ENCODE measurements around the gene PEX1.
"Not testable (repeated sequence)": the region's sequence is repeated elsewhere in the genome, so short reads cannot be mapped to it uniquely, and the experiment has no call there.

Gene PEX1

GRCh38 chr7:92478711-92479110 lies 49.6 kb downstream of the PEX1 start:
- no peaks in the 10 kb centered on the region for H3K9me3 ChIP-seq (ENCODE audit: insufficient read depth, low read depth, low read length)
- no peaks in the 10 kb centered on the region for H3F3A ChIP-seq (ENCODE audit: low read depth)
- H3K4me3 ChIP-seq (ENCODE audit: low read length, poor library complexity, severe bottlenecking), result no peak overlapping the region
- H3K9ac ChIP-seq (ENCODE audit: low read depth, low read length, poor library complexity, severe bottlenecking), result no peak overlapping the region
- H3K27me3 ChIP-seq (ENCODE audit: insufficient read depth, low read length, poor library complexity, severe bottlenecking), result no peaks in the 10 kb centered on the region
- H2AFZ ChIP-seq (ENCODE audit: low read length), result no peak overlapping the region
- H3K4me1 ChIP-seq (ENCODE audit: insufficient read depth, low read length, poor library complexity, severe bottlenecking), result no peaks in the 10 kb centered on the region
- no peaks in the 10 kb centered on the region for H3K79me2 ChIP-seq (ENCODE audit: insufficient read depth, low read length)
- H3K36me3 ChIP-seq (ENCODE audit: insufficient read depth, low read length), result no peaks in the 10 kb centered on the region
- no peak overlapping the region for H3K4me2 ChIP-seq (ENCODE audit: low read depth, low read length, poor library complexity, severe bottlenecking)
- H3K9me2 ChIP-seq (replicated peaks; ENCODE audit: low read depth, low read length), result no peaks in the 10 kb centered on the region
- no peak for TF ChIP-seq CTCF (conservative IDR thresholded peaks at IDR 0.05; ENCODE audit: low read length)
- TF ChIP-seq EZH2phosphoT487 (IDR thresholded peaks at IDR 0.05; ENCODE audit: borderline replicate concordance), result no peak
- no peaks in the 10 kb centered on the region for H4K20me1 ChIP-seq (ENCODE audit: insufficient read depth, low read length, poor library complexity, severe bottlenecking)

- no peak for TF ChIP-seq CTCF (conservative IDR thresholded peaks at IDR 0.05; ENCODE audit: low read length)
- no peak for TF ChIP-seq EZH2phosphoT487 (IDR thresholded peaks at IDR 0.05; ENCODE audit: borderline replicate concordance)
Observed at GRCh38 chr7:92478095-92478494, 50.2 kb downstream of the PEX1 start.

GRCh38 chr7:92477681-92478080 lies 50.6 kb downstream of the PEX1 start, which contains the start of gene ERVW-1:
Gene ERVW-1 (minus strand): TSS chr7:92477946. CDS start chr7:92470381, 7,565 bp downstream.
- not testable (repeated sequence) for H3K9me2 ChIP-seq (replicated peaks; ENCODE audit: low read depth, low read length); H3K36me3 ChIP-seq (ENCODE audit: insufficient read depth, low read length); H3K79me2 ChIP-seq (ENCODE audit: insufficient read depth, low read length); H3K4me3 ChIP-seq (ENCODE audit: low read length, poor library complexity, severe bottlenecking); H3F3A ChIP-seq (ENCODE audit: low read depth); H3K4me2 ChIP-seq (ENCODE audit: low read depth, low read length, poor library complexity, severe bottlenecking); H3K27me3 ChIP-seq (ENCODE audit: insufficient read depth, low read length, poor library complexity, severe bottlenecking); H3K9me3 ChIP-seq (ENCODE audit: insufficient read depth, low read depth, low read length); H3K4me1 ChIP-seq (ENCODE audit: insufficient read depth, low read length, poor library complexity, severe bottlenecking); H4K20me1 ChIP-seq (ENCODE audit: insufficient read depth, low read length, poor library complexity, severe bottlenecking); H2AFZ ChIP-seq (ENCODE audit: low read length); H3K9ac ChIP-seq (ENCODE audit: low read depth, low read length, poor library complexity, severe bottlenecking)

More at GRCh38 chr7:92478095-92478494, 50.2 kb downstream of the PEX1 start:
- Histone ChIP-seq H3K27me3 (ENCODE audit: insufficient read depth, low read length, poor library complexity, severe bottlenecking) (no peaks in the 10 kb centered on the region), H4K20me1 (ENCODE audit: insufficient read depth, low read length, poor library complexity, severe bottlenecking) (no peaks in the 10 kb centered on the region), H3K4me1 (ENCODE audit: insufficient read depth, low read length, poor library complexity, severe bottlenecking) (no peaks in the 10 kb centered on the region), H3K9me2 (replicated peaks; ENCODE audit: low read depth, low read length) (no peaks in the 10 kb centered on the region), H3K4me3 (ENCODE audit: low read length, poor library complexity, severe bottlenecking) (no peak overlapping the region), H3K36me3 (ENCODE audit: insufficient read depth, low read length) (no peaks in the 10 kb centered on the region), H3F3A (ENCODE audit: low read depth) (no peaks in the 10 kb centered on the region), H3K4me2 (ENCODE audit: low read depth, low read length, poor library complexity, severe bottlenecking) (no peak overlapping the region), H3K9me3 (ENCODE audit: insufficient read depth, low read depth, low read length) (no peaks in the 10 kb centered on the region), H3K79me2 (ENCODE audit: insufficient read depth, low read length) (no peaks in the 10 kb centered on the region), H3K9ac (ENCODE audit: low read depth, low read length, poor library complexity, severe bottlenecking) (no peak overlapping the region), H2AFZ (ENCODE audit: low read length) (no peak overlapping the region)

- H3K4me1 ChIP-seq (ENCODE audit: insufficient read depth, low read length, poor library complexity, severe bottlenecking); H3K4me2 ChIP-seq (ENCODE audit: low read depth, low read length, poor library complexity, severe bottlenecking); H2AFZ ChIP-seq (ENCODE audit: low read length); H3K4me3 ChIP-seq (ENCODE audit: low read length, poor library complexity, severe bottlenecking); H3K27me3 ChIP-seq (ENCODE audit: insufficient read depth, low read length, poor library complexity, severe bottlenecking); H3K9me2 ChIP-seq (replicated peaks; ENCODE audit: low read depth, low read length); H3K79me2 ChIP-seq (ENCODE audit: insufficient read depth, low read length); H3K9me3 ChIP-seq (ENCODE audit: insufficient read depth, low read depth, low read length); H3K36me3 ChIP-seq (ENCODE audit: insufficient read depth, low read length); H3K9ac ChIP-seq (ENCODE audit: low read depth, low read length, poor library complexity, severe bottlenecking); H3F3A ChIP-seq (ENCODE audit: low read depth); H4K20me1 ChIP-seq (ENCODE audit: insufficient read depth, low read length, poor library complexity, severe bottlenecking): not testable (repeated sequence)
Observed at GRCh38 chr7:92475851-92476590, 52.3 kb downstream of the PEX1 start.

GRCh38 chr7:92475261-92475770 lies 53.0 kb downstream of the PEX1 start:
- H3K9me2 ChIP-seq (replicated peaks; ENCODE audit: low read depth, low read length); H3K79me2 ChIP-seq (ENCODE audit: insufficient read depth, low read length); H3K4me1 ChIP-seq (ENCODE audit: insufficient read depth, low read length, poor library complexity, severe bottlenecking); H3K4me2 ChIP-seq (ENCODE audit: low read depth, low read length, poor library complexity, severe bottlenecking); H3K36me3 ChIP-seq (ENCODE audit: insufficient read depth, low read length); H3K27me3 ChIP-seq (ENCODE audit: insufficient read depth, low read length, poor library complexity, severe bottlenecking); H4K20me1 ChIP-seq (ENCODE audit: insufficient read depth, low read length, poor library complexity, severe bottlenecking); H3K9ac ChIP-seq (ENCODE audit: low read depth, low read length, poor library complexity, severe bottlenecking); H3K4me3 ChIP-seq (ENCODE audit: low read length, poor library complexity, severe bottlenecking); H3K9me3 ChIP-seq (ENCODE audit: insufficient read depth, low read depth, low read length); H3F3A ChIP-seq (ENCODE audit: low read depth); H2AFZ ChIP-seq (ENCODE audit: low read length): not testable (repeated sequence)

GRCh38 chr7:92473989-92474388 lies 54.3 kb downstream of the PEX1 start:
- not testable (repeated sequence) for H3K9me3 ChIP-seq (ENCODE audit: insufficient read depth, low read depth, low read length); H3K79me2 ChIP-seq (ENCODE audit: insufficient read depth, low read length); H2AFZ ChIP-seq (ENCODE audit: low read length); H3K4me2 ChIP-seq (ENCODE audit: low read depth, low read length, poor library complexity, severe bottlenecking); H3K9me2 ChIP-seq (replicated peaks; ENCODE audit: low read depth, low read length); H4K20me1 ChIP-seq (ENCODE audit: insufficient read depth, low read length, poor library complexity, severe bottlenecking); H3K4me3 ChIP-seq (ENCODE audit: low read length, poor library complexity, severe bottlenecking); H3K27me3 ChIP-seq (ENCODE audit: insufficient read depth, low read length, poor library complexity, severe bottlenecking); H3K36me3 ChIP-seq (ENCODE audit: insufficient read depth, low read length); H3K9ac ChIP-seq (ENCODE audit: low read depth, low read length, poor library complexity, severe bottlenecking); H3K4me1 ChIP-seq (ENCODE audit: insufficient read depth, low read length, poor library complexity, severe bottlenecking); H3F3A ChIP-seq (ENCODE audit: low read depth)

Data from Loucy (cell line).